ENCODE data around the gene NAP1L4. TPM values are rescaled to one million over a fixed set of nuclear protein-coding genes. Genes with fewer than 3 reads are reported as not detected.
"Not testable (repeated sequence)": the region's sequence is repeated elsewhere in the genome, so short reads cannot be mapped to it uniquely, and the experiment has no call there.

NAP1L4 gene
- total RNA-seq, 1 donor from 2014 or later, result 129 TPM

DNA sequence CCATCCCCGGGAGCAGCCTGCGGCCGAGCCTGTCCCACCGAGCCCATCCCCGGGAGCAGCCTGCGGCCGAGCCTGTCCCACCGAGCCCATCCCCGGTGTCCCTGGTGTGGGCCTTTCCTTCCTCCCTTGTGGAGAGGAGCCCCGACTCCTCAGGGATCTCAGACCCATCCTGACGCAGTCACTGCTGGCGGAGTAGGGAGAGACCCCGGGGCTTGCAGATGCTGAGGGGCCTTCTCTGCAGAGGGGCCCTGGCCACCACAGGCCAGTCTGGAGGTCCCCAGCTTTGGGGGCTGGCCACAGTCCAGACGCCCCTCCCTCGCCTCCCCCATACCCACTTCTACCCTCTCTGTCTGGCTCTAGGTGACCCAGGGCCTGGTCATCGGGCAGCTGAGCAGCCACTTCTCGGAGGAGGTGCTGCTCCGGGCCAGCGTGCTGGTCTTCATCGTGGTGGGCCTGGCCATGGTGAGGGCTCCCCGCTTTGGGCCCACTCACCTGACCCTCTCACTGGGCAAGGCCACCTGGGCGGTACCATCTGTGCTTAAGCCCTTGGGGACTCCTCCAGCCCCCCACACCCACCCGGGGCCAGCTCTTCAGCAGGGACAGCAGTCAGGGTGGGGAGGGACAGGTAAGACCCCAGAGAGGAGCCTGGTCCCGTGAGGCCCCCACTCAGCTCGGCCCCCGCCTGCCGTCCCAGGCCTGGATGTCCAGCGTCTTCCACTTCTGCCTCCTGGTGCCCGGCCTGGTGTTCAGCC, 70.2 kb downstream of the NAP1L4 start:
- DNase-seq, result no peak

- no peak for DNase-seq
These were observed 70.9 kb downstream of the NAP1L4 start for GRCh38 chr11:2921261-2921660.

- no peak for DNase-seq
These were observed 71.8 kb downstream of the NAP1L4 start for GRCh38 chr11:2920343-2920742.

DNA sequence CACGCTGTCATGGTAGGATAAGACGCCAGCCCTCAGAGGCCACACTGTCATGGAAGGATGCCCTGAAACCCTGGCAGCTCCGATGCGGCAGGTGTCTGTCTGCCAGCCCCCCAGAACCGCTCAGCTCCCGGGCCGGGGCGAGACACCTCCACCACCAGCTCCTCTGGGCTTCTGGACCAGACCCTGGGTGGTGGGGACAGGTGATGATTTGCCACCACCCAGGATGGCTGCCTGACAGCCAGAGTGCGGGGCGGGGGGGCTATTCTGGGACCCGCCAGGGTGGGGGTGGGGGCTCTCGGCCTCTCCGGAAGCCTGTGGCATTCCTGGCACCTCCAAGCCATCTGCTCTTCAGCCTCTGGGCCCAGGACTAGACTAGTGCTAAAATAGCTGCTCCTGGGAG, 72.3 kb downstream of the NAP1L4 start:
- DNase-seq, result no peak

DNA sequence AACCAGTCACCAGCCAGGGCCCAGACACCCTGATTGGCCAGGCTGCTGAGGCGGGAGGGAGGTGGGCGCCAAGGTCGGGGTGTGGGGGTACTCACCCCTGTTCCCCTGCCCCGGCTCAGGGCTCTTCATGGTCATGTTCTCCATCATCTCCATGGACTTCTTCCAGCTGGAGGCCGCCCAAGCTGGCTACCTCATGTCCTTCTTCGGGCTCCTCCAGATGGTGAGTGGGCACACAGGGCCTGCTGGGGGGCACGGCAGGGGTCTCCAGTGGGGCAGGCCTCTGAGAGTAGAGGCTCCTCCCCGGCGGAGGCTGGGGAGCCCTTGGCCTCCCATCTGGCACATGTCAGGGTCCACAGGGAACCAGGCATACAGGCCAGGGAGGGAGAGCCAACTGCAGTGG, 72.9 kb downstream of the NAP1L4 start:
- DNase-seq, result no peak

GRCh38 chr11:2917842-2918490, 74.2 kb downstream of the NAP1L4 start:
- DNase-seq, result no peak

DNA sequence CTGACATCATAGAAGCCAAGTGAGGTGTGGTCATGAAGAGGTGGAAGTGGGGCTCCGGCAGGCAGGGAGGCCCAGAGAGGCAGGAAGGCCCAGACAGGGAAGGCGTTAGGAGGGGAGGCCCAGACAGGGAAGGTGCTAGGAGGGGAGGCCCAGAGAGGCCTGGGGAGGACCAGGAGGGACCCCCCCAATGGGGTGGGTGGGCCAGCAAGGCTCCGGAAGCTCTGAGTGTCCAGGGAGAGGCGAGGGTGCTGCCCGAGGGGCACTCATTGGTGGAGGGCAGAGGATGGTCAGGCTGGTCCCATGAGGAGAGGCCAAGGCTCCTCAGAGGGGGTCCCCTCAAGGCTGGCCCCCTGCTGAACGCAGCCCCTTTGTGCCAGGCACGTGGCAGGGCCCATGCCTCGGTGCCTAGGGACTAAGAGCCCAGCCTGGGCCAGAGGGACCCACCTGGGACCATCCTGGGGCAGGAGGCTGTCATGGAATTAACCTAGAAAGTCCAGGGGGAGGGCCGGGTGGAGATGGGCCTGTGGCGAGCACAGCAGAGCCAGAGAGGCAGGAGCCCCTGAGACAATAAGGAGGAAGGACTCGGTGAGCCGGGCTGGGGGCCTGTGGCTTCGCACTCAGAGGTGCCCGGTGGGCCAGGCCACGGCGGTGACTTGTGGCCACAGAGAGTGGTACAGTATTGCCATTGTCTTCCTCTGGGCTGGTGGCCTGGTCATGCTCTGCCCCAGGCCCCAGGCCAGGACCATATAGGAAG, 75.1 kb downstream of the NAP1L4 start:
- DNase-seq, result no peak

DNA sequence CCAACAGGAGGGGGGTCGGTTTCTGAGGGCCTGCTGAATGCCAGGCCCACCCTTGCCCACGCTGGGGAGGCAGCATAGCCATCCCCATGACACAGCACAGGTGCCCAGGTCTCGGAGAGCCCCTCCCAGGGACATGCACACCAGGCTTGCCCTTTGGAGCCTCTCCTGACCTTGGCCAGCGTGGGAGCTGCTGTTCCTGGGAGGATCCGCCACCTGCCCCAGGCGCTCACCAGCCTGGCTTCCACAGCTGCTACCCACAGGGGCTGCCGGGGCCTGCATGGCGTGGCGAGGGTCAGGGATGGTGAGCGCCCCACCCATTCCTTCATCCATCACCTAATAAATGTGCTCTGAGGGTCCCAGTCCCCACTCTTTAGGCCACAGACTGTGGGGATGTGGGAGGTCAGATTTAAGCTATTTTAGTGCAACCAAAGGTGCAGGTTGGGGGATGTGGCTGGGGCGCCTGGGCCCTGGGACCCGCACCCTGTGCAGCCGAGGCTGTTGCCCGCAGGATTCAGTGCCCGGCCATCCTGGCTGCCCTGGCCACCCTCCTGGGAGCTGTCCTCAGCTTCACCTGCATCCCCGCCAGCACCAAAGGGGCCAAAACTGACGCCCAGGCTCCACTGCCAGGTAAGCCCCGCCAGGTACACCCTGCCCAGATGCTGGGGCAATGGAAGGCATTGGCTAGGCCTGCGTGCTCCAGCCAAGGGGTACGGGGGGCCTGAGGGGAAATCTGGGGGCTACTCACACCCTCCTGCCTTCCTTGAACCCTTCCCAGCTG, 75.8 kb downstream of the NAP1L4 start:
- no peak for DNase-seq

GRCh38 chr11:2915473-2915872, 76.7 kb downstream of the NAP1L4 start:
- no peak for DNase-seq

GRCh38 chr11:2914455-2915195, 77.5 kb downstream of the NAP1L4 start:
- DNase-seq, result no peak

- no peak for DNase-seq
These were observed 78.4 kb downstream of the NAP1L4 start for GRCh38 chr11:2913776-2914175.

DNA sequence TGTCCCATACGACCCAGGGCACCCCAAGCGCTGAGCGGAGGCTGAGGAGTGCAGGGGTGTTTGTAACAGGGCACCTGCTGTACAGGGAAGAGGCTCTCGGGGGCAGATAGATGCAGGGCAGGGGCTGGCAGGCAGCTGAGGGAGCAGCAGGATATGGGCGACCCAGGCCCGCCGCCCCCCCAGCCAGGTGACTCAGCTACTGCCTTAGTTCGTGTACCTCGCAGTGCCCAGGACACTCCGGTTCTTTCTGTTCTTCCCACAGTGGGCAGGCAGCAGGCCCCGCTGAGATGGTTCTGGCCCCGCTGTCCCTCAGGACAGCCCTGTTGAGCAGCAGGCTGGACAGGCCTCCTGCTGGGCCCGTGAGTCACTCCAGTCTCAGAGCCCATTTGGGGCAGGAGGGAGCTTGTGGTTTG, 79.1 kb downstream of the NAP1L4 start:
- no peak for DNase-seq

GRCh38 chr11:2912498-2912897, 79.6 kb downstream of the NAP1L4 start:
- DNase-seq, result no peak

- DNase-seq, result no peak
These were observed 80.2 kb downstream of the NAP1L4 start for GRCh38 chr11:2911785-2912391.

- DNase-seq, result no peak
These were observed 80.9 kb downstream of the NAP1L4 start for GRCh38 chr11:2911088-2911784.

DNA sequence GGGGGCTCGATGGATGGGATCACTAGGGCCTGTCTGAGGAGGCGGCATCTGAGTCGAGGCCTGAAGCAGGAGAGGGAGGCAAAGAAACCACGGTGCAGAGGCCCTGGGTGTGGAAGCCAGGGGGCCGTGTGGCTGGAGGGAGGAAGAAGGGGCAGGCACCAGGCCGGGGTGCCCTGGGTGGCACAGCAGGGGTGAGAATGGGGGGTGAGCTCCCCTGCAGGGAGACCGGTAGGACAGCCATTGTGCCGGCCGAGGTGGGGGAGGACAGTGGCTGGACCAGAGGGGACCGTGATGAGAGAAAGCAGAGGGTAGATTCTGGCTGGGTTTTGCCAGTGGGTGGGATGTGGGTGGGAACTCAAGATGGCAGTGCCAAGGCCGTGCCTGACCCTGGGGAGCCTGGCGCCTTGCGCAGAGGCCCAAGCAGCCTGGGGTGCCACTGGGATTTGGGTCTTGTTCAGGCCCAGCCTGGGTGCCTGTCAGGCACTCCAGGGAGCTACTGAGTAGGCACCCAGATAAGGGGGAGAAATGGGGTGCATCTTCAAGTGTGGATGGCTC, 81.7 kb downstream of the NAP1L4 start:
- DNase-seq, result no peak

- DNase-seq, result no peak
These were observed 82.8 kb downstream of the NAP1L4 start for GRCh38 chr11:2909133-2909902.

- no peak for DNase-seq
These were observed 84.0 kb downstream of the NAP1L4 start for GRCh38 chr11:2908130-2908529.

DNA sequence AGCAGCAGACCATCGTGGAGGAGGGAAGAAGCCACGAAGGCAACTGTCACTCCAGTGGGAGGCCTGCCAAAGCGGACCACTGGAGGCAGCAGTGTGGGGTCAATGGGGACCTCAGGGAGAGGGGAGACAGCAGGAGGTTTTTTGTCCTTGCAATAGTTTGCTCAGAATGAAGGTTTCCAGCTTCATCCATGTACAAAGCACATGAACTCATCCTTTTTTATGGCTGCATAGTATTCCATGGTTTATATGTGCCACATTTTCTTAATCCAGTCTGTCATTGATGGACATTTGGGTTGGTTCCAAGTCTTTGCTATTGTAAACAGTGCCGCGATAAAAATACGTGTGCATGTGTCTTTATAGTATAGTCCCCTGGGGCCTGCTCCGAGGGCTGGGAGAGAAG, 86.8 kb downstream of the NAP1L4 start:
- DNase-seq, result not testable (repeated sequence)

Data from skin of body (tissue), 2 donors.